ENCODE data around the gene PP2D1. TPM values are rescaled to one million over a fixed set of nuclear protein-coding genes. Genes with fewer than 3 reads are reported as not detected.

The PP2D1 gene
- total and polyA plus RNA-seq, 9 of the 15 experiments (the other 6 are each of a cell fraction or from before 2014, with no cell fraction given), result 0.07 to 0.10 TPM; not detected in 7

- TF ChIP-seq LEF1 (IDR thresholded peaks at IDR 0.05) (no peak), CCAR2 (IDR thresholded peaks at IDR 0.05; ENCODE audit: low read depth, low read length) (no peak), MNT (conservative IDR thresholded peaks at IDR 0.05) (peak; percentile 64 to 82), RBM17 (IDR thresholded peaks at IDR 0.05; ENCODE audit: borderline replicate concordance, low read depth, low read length) (no peak), MEIS2 (IDR thresholded peaks at IDR 0.05; ENCODE audit: partially characterized antibody) (peak; percentile 19), NCOA4 (IDR thresholded peaks at IDR 0.05; ENCODE audit: partially characterized antibody) (no peak), STAT5B (CRISPR knock-in tag; IDR thresholded peaks at IDR 0.05) (no peak), RERE (CRISPR knock-in tag; IDR thresholded peaks at IDR 0.05; ENCODE audit: borderline replicate concordance) (no peak), TAF1 (IDR thresholded peaks at IDR 0.05; ENCODE audit: control insufficient read depth, extremely low read depth, insufficient read depth, low read length, severe bottlenecking) (peak; percentile 47), ILK (tag; IDR thresholded peaks at IDR 0.05; ENCODE audit: borderline replicate concordance, low read depth) (no peak), KAT8 (IDR thresholded peaks at IDR 0.05; ENCODE audit: low read depth) (no peak), TFAP4 (CRISPR knock-in tag; IDR thresholded peaks at IDR 0.05; ENCODE audit: borderline replicate concordance) (peak; percentile 79), NR2C2 (CRISPR knock-in tag; IDR thresholded peaks at IDR 0.05) (no peak), NR2C2 (tag; IDR thresholded peaks at IDR 0.05) (0 out of 2 replicates have a peak, but pooled peaks have one; percentile 11), ZBTB26 (CRISPR knock-in tag; IDR thresholded peaks at IDR 0.05) (no peak)
These were observed 27.9 kb upstream of the PP2D1 start, which contains the start of gene KAT2B (continued) for GRCh38 chr3:20039765-20040547.

Measured in K562 (cell line).